OCI-LY1 (cell line): ENCODE measurements around the gene SPOCK1.

ENCODE experiments used
- CTCF ChIP-seq: fragments of 200-600 bp; sonication (generic), shearing (Covaris generic); IDR thresholded peaks from 2 replicates; pipeline ENCODE4 v1.5.1; 2017; ENCODE audit warnings: mild to moderate bottlenecking, antibody characterized with exemption, low read length, moderate library complexity, mixed read lengths
- EZH2 ChIP-seq: fragments of 200-600 bp; sonication (generic), shearing (Covaris generic); IDR thresholded peaks from 2 replicates; pipeline ENCODE4 v1.8.0; 2017; ENCODE audit warnings: borderline replicate concordance, mixed run types, mild to moderate bottlenecking, antibody characterized with exemption, low read length, moderate library complexity, mixed read lengths

DNA sequence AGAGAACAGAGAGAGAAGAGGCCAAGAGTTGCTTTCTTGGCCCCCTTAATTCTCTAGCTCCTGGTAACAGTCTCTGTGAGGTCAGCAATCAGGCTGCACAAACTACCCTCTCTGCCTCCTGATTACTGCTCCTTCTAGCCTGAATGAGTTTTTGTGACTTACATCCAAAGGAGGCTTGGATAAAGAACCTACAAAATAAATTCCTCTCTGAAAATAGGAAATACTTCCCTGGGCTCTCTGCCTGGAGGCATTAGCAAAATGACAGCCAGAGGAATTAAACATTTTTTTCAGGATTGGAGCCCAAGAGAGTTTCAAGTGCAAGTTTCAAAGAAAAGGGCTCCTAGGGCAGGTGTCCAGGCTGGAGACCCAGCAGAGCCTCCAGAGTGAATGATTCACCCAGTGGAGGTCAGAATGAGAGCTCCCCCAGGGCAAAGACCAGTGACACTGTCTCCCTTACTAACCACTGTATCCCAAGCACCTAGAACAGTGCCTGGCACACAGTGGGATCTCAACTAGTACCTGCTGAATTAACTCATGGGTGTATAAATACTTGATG lies 162.5 kb downstream of the SPOCK1 start:
- TF ChIP-seq CTCF (no peak), EZH2 (no peak)
